ENCODE measurements around the gene DENND1B. TPM values are rescaled to one million over a fixed set of nuclear protein-coding genes. Genes with fewer than 3 reads are reported as not detected.

The DENND1B gene
- total RNA-seq, 1 experiment from 2014 or later: 6.3 TPM

GRCh38 chr1:197745911-197746310 is 29.4 kb downstream of the DENND1B start:
- DNase-seq: no peak
- no peak overlapping the region for H3K27ac Mint-ChIP-seq
- Histone ChIP-seq H4K8ac (replicated peaks; ENCODE audit: insufficient read length, low read depth, low read length) (no peak overlapping the region), H2AK5ac (ENCODE audit: insufficient read length, low read length) (no peak overlapping the region), H3K27ac (ENCODE audit: insufficient read length, low read depth, low read length) (no peak overlapping the region), H3K4me1 (ENCODE audit: insufficient read depth, low read length) (no peaks in the 10 kb centered on the region), H4K5ac (ENCODE audit: insufficient read length, low read depth, low read length) (no peak overlapping the region), H3K4ac (ENCODE audit: low read depth, low read length) (no peak overlapping the region), H4K91ac (ENCODE audit: insufficient read length, low read depth, low read length) (no peak overlapping the region), H3T11ph (ENCODE audit: low read length) (no peak overlapping the region), H3K23me2 (ENCODE audit: insufficient read length, low read depth, low read length, poor library complexity, severe bottlenecking) (no peaks in the 10 kb centered on the region), H3K23ac (ENCODE audit: insufficient read length, low read depth, low read length) (no peak overlapping the region), H2BK5ac (ENCODE audit: insufficient read length, low read length) (no peak overlapping the region), H3K27me3 (ENCODE audit: insufficient read depth, low read length) (no peaks in the 10 kb centered on the region), H4K20me1 (ENCODE audit: control insufficient read depth, insufficient read depth, insufficient read length) (no peaks in the 10 kb centered on the region), H2BK15ac (ENCODE audit: low read depth, low read length) (no peak overlapping the region), H3K18ac (ENCODE audit: insufficient read length, low read depth, low read length) (no peak overlapping the region), H3K9ac (ENCODE audit: extremely low read depth, insufficient read length, low read length) (no peak overlapping the region), H3K56ac (ENCODE audit: insufficient read length, low read depth, low read length) (no peak overlapping the region), H3K79me2 (ENCODE audit: insufficient read depth, low read length) (no peaks in the 10 kb centered on the region), H2AFZ (ENCODE audit: low read length) (no peak overlapping the region), H3K79me1 (ENCODE audit: insufficient read depth, low read depth, low read length, poor library complexity, severe bottlenecking) (no peaks in the 10 kb centered on the region), H2BK20ac (ENCODE audit: low read depth, low read length, poor library complexity, severe bottlenecking) (no peak overlapping the region), H2BK120ac (ENCODE audit: low read depth, low read length, poor library complexity, severe bottlenecking) (no peak overlapping the region), H2BK12ac (ENCODE audit: insufficient read length, low read depth, low read length) (no peak overlapping the region), H3K9me3 (ENCODE audit: control insufficient read depth, low read depth, low read length) (no peaks in the 10 kb centered on the region), H3K14ac (ENCODE audit: insufficient read depth, low read length) (no peak overlapping the region), H3K4me2 (ENCODE audit: insufficient read depth, insufficient read length, low read length) (no peak overlapping the region)
- no peaks in the 10 kb centered on the region for H3K27me3 Mint-ChIP-seq (ENCODE audit: low read depth)
- H3K4me3 Mint-ChIP-seq: no peak overlapping the region
- 0 out of 5 replicates have a peak, but pooled peaks cover 0 to 2% of the 10 kb centered on the region in 2 experiments for H3K9me3 Mint-ChIP-seq
- no peak for TF ChIP-seq CTCF (conservative IDR thresholded peaks at IDR 0.05)
- no CpG with 5 or more reads among the region's 4 CpGs for WGBS (ENCODE audit: extremely low coverage, insufficient read length, low lambda C conversion rate)
- H3K4me1 Mint-ChIP-seq: no peaks in the 10 kb centered on the region
- H3K36me3 Mint-ChIP-seq (ENCODE audit: insufficient read depth in 1 of 3, low read depth in 3 of 3): peaks cover 0 to 5% (median 0%) of the 10 kb centered on the region in 3 experiments; a peak in 2 of 7 replicates
